ENCODE data around the gene LAIR2.

LAIR2 gene, protein sequence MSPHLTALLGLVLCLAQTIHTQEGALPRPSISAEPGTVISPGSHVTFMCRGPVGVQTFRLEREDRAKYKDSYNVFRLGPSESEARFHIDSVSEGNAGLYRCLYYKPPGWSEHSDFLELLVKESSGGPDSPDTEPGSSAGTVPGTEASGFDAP

DNA sequence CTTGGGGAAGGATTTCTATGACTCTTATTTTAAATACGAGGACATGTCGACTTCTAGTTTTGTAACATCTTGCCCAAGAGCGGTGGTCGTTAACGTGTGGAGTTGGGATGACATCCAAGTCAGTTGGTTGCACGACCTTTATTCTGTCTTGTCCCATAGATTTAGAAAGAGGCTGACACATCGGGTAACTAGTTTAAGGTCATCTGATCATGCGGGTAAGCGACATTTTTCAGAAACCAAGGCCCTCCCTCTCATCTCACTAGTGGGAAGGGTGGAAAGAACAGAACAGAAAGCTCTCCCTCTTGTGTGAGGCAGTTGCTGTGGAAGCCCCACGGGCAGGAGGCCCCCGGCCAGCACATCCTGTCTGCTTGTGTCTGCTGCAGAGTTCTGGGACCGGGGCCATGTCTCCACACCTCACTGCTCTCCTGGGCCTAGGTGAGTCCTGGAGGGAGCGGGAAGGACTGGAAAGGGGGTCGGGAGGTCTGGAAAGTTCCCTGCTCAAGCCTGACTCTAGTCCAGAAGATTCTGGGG lies at the start of gene LAIR2:
Gene LAIR2 (plus strand): TSS at position 314 of the 531 bp plus-strand sequence. CDS start 88 bp downstream, at position 402.
- no peak for DNase-seq

DNA sequence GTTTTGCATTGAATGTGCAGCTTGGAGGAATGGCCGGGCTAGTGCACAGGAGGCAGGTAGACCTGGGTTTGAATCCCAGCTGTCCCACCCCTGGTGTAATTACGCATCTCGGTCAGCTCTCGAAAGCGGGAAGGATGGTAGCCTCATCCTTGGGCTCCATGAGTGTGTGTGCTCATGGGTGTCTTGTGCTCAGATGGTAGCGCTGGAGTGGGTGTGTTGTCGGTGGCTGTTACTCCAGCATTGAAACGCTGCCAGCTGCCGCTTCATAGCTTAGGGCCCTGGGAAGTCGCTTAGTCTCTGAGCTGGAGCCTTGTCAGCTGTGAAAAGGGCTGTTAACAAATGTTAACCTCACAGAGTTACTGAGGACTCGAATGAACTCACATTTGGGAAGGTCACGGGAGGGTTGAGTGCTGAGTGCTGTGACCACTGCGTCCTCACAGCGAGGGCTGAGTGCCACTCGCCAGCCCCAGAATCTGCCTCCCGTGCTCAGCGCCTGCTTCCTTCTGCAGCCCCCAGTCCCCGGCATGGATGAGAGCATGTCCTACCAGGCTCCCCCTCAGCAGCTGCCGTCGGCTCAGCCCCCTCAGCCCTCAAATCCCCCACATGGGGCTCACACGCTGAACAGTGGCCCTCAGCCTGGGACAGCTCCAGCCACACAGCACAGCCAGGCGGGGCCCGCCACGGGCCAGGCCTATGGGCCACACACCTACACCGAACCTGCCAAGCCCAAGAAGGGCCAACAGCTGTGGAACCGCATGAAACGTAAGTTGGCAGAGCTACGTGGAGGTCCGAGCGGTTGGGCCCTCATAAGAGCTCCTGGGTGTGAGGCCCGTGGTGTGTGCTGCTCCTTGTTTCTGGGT lies 48.5 kb upstream of the LAIR2 start:
- DNase-seq = no peak

DNA sequence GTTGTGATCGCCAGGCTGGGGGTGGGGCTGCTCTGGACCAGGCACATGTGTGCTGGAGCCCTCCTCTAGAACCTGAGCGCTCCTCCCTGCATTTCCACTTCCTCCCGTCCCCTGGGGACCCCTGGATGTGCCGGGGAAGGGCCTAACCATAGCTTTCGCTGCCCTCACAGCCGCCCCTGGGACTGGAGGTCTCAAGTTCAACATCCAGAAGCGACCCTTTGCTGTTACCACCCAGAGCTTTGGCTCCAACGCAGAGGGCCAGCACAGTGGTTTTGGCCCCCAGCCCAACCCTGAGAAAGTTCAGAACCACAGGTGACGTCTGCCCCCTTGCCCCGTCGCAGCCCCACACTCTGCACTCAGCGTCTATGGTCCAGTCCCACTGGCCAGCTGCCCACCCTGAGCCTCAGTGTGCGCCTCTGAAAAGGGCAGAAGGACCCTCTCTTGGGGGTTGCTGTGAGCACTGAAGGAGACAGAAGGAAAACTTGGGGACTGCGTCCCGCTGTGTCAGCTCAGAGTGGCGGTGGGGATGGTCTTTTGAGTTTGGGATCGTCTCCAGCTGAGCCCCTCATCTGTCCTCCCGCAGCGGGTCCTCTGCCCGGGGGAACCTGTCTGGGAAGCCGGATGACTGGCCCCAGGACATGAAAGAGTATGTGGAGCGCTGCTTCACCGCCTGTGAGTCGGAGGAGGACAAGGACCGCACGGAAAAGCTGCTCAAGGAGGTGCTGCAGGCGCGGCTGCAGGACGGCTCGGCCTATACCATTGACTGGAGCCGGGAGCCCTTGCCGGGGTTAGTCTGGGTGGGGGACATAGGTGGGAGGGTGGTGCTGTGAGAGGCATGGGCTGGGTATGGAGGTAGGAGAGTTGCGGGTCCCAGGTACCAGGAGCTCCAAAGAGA lies 47.6 kb upstream of the LAIR2 start:
- DNase-seq = no peak

DNA sequence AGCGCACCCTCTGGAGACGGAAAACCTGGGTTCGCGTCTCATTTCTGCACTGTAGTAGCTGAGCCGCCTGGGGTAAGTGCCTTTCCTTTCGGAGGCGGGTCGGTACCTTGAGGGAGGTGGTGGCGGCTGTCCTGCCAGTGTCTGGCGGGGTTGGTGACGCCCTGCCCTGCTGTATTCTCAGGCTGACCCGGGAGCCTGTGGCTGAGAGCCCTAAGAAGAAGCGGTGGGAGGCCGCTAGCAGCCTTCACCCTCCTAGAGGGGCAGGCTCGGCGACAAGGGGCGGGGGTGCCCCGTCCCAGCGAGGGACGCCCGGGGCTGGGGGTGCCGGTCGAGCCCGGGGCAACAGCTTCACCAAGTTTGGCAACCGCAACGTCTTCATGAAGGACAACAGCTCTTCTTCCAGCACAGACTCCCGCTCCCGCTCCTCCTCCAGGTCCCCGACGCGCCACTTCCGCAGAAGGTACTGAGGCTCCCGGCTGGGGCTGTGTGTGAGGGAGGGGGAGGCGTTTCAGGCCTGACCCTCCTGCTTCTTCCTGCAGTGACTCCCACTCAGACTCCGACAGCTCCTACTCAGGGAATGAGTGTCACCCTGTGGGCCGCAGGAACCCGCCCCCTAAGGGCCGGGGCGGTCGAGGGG lies 46.7 kb upstream of the LAIR2 start:
- no peak for DNase-seq

DNA sequence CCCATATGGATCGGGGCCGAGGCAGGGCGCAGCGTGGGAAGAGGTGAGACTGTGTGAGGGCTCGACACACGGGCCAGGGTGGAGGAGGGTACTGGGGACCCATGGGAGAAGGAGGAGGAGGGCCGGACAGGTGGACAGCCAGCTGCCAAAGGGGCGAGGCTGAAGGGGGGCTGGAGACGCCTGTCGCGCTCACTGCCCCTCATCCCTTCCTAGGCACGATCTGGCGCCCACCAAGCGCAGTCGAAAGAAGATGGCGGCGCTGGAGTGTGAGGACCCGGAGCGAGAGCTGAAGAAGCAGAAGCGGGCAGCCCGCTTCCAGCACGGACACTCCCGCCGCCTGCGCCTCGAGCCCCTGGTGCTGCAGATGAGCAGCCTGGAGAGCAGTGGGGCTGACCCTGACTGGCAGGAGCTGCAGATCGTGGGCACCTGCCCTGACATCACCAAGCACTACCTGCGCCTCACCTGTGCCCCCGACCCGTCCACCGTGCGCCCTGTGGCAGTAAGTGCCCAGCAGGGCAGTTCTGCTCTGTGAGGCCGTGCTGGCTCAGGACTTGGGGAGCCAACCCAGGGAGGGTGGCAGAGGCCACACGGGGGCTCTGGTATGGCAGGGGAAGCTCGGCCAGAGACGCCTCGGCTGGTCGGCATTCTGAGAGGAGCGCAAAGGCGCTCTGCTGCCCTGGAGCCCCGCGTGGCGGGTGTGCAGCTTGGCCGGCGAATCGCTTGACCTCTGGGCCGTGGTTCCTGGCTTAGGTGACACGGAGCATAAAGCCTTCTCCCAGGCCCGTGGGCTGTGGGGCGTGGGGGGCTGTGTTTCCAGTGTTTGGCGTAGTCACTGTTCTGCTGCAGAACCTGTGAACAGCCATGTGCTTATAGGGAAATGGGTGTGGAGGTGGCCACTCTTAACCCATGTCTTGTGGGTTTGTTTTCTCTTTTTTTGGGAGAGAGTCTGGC lies 45.9 kb upstream of the LAIR2 start:
- no peak for DNase-seq

DNA sequence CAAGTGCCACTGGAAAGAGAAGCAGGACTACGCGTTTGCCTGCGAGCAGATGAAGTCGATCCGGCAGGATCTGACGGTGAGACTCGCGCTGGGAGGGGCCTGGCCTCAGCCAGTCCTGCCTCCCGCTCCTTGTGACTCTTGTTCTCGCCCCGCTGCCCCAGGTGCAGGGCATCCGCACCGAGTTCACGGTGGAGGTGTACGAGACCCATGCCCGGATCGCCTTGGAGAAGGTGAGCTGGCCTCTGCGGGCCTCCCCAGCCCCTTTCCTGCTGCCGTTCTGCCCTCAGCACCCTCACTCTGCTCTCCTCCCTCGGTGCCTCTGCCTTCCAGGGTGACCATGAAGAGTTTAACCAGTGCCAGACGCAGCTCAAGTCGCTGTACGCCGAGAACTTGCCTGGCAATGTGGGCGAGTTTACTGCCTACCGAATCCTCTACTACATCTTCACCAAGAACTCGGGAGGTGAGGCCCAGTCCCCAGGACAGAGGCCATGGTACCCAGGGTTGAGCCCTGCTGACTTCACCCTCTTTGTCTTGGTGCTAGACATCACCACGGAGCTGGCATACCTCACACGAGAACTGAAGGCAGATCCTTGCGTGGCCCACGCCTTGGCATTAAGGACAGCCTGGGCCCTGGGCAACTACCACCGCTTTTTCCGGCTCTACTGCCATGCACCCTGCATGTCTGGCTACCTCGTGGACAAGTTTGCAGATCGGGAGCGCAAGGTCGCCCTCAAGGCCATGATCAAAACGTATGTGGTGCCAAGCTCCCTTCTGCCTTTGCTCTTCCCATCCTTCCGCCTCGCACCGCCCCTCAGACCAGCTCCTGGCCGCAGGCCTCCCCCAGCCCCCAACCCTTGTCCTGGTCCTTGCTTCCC lies 44.6 kb upstream of the LAIR2 start:
- DNase-seq = no peak

DNA sequence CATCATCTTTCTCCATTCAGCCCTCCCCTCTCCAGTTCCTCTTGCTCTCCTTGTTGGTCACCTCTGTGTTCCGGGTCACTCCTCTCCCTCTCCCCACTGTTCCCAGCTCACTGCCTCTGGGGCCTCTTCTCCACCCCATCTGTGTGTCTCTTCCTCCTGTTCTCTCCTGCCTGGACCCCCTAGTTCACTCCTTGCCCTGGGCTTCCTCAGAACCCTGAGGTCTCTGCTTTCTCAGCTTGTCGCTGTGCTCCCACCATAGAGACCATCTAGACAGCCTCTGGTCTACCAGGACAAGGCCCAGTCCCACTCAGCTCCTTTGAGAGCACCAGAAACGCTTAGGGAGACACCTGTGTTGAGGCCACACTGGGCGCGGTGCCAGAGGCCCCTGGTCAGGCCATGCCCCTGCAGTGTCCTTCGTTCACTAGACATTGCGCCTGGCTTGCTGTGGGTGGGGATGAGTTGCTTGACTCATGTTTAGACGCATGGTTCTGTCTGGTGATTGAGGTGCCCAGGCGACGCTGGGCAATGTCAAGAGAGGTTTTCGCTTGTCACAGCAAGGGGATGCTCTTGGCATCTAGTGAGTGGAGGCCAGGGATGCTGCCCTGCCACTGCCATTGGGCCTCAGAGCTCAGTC lies 43.9 kb upstream of the LAIR2 start:
- DNase-seq = no peak

DNA sequence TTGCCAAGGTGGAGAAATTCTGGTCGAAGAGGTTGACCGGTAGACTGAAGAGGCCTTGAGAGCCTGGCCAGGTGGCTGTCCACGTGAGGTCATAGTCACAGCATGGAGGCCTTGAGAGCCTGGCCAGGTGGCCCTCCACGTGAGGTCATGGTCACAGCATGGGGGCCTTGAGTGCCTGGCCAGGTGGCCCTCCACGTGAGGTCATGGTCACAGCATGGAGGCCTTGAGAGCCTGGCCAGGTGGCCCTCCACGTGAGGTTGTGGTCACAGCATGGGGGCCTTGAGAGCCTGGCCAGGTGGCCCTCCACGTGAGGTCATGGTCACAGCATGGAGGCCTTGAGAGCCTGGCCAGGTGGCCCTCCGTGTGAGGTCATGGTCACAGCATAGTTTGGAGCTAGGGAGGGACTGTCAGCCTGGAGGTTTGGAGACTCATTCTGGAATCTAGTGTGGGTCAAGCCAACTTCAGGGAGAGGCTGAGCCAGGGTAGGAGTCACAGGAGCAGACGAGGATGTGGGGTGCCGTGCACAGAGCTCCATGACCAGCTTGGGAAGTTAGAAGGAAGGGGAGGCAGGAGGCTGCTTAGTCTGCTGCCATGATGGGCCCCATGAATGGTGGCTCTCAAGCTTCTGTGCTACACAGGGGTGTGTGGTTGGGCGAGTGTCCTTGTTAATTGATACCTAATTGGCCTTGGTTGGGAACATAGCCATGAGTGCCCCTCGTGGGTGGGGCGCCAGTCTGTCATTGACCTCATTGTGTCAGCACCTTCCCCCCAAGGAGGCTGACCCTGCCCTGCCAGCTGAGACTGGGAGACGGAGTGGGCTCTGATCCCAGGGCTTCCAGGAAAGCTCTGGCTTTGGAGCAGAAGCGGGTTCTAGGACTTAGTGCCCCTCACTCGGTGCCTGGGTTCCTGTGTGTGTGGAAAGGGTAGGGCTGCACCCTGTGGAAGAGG lies 43.1 kb upstream of the LAIR2 start:
- no peak for DNase-seq

DNA sequence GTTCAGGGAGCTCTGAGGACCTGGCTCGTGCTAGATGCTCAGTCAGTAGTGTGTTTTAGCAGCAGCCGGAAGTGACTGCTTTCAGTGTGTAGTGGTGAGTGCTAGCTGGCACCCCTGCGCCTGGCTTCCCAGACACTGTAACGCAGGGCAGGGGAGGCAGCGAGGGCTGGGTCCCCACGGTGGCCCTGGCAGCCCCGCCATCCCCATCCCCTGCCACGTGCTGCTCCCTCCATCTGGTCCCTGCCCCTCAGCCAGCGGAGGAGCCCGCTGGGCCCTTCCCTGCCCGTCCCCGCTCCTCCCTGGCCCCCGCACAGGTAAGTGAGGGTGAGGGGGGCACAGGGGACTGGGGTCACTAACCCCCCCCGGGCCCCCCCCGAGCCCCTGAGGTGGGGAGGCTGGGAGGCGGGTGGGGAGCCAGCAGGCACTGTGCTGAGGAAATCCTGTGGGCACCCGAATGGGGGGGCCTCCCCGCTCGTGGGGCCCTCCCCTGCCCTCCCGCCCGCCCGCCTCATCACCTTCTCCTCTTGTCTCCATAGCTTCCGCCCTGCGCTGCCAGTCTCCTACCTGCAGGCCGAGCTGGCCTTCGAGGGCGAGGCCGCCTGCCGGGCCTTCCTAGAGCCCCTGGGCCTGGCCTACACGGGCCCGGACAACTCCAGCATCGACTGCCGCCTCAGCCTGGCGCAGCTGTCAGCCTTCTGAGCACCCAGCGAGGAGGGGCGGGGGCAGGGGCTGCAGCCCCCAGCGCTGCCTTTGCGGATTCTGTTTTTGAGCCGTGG lies 42.2 kb upstream of the LAIR2 start:
- no peak for DNase-seq

DNA sequence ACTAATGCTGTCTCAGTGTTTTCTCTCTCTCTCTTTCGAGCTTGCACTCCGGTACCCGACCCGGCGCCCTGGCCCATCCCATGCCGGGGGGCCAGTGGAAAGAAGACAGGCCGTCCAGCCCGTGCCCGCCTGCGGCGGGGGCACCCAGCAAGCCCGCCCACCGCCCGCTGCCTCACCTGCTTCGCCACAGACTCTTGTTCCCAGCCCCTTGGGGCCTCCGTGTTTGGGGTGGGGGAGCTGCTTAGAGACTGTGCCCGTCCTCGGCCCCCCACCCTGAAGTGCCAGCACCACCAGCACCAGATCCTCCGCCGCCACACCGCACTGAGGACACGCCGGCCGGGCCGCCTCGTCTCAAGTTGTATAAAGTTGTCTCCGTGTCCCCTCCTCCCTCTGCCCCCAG lies 41.4 kb upstream of the LAIR2 start:
- no peak for DNase-seq

DNA sequence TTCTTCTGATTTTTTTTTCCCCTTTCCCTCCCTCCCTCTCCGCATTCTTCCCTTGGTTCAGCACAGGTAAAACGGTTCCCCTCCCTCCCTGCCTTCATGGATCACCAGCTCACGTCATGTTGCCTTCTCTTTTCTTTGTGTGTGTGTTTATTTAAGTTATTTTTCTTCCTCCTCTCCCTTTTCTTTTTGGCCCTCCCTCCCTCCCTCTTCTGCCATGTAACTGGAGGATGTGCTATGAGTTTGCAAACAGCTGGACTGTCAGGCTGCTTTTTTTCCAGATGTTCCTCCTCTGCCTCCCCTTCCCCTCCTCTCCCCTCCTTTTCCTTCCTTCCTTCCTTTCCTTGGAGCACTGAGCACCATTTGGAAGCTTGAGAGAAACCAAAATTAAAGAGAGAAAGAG lies 41.0 kb upstream of the LAIR2 start:
- no peak for DNase-seq

DNA sequence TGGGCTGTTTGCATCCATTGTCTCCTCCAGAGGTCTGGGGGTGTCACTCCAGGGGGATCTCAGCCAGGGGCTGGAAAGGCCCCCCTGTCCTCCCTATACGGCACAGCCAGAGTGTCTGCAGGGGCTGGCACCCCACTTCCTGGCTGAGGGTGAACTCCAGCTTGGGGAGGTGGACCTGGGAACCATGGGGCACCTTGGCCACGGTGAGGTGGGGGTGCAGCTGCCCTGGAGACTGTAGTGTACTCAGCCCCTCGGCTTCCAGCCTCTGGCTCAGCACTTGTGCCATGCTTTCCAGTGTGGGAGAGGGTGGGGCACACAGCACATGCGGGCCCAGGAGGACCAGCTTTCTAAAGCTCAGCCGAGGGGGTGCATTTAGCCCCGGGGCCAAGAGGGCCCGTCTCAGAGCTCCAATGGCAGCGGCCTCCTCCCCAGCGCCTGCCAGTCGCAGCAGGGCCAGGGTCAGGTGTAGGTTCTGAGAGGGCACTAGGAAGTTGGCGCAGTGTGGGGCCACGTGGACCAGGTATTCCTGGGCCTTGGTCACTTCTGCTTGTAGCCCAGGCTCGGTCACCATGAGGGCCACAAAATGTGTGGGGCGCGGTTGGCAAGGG lies 40.5 kb upstream of the LAIR2 start:
- DNase-seq = peak; percentile 63

DNA sequence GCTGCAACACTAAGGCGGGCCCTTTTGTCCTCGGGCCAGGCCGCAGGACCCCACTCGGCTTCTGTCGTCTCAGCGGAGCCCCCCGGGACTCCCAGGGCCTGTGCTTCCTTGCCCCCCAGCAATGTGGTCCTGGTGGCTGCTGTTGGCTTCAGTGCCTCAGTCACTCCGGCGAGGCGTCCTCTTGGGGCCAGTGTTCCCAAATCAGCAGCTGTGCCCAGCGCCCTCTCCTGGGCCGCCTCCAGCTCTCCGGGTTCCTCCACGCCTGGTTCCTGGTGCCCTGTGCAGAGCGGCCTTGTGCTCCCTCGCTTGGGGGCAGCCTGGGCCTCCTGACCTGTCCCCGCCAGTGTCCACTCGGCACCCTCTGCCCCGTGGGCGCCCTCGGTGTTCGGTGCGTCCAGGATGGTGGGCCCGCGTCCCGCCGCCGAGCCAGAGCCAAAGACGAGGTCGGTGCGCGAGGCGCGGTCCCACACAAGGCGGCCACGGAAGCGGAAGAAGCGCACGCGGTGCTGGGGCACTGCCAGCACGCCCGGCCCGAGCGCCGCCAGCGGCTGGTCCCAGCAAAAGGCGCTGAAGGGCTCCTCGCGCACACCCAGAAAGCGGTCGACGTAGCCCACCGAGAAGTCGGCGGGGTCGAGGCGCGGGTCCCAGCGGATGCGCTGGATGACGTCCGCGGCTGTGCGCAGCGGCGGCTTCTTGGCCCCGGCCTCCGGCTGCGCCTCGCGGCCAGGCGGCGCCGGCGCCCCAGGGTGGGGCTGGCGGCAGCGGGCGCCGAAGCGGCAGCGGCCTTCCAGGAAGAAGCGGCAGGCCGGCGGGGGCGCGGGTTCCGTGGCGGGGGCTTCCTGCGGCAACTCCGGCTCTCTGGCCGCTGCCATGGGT lies 39.7 kb upstream of the LAIR2 start:
- DNase-seq = peak; percentile 88

DNA sequence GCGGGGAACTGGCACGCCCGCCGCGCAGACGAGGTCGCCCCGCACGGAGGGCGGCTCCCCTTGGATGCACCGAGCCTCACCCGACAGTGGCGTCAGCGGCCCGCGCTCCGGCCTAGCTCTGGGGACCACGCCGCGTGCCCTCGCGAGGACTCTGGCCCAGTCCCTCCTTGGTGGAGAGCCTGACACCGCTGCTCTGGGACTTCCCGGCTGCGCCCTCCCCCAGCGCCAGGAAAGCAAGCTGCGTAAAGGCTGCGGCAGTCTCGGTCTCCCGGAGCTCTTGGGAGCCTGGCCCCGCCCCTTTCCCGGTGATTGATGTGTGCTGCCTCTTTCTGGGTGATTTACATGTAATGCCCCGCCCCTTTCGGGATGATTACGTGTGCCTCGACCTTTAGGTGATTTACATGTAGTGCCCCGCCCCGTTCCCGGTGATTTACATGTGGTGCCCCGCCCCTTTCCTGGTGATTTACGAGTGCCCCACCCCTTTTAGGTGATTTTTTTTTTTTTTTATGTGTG lies 39.0 kb upstream of the LAIR2 start, which contains the start of gene LENG9:
Gene LENG9 (minus strand): TSS at position 248 of the 513 bp plus-strand sequence. CDS start 252 bp downstream, outside the sequence.
- DNase-seq = peak; percentile 97

DNA sequence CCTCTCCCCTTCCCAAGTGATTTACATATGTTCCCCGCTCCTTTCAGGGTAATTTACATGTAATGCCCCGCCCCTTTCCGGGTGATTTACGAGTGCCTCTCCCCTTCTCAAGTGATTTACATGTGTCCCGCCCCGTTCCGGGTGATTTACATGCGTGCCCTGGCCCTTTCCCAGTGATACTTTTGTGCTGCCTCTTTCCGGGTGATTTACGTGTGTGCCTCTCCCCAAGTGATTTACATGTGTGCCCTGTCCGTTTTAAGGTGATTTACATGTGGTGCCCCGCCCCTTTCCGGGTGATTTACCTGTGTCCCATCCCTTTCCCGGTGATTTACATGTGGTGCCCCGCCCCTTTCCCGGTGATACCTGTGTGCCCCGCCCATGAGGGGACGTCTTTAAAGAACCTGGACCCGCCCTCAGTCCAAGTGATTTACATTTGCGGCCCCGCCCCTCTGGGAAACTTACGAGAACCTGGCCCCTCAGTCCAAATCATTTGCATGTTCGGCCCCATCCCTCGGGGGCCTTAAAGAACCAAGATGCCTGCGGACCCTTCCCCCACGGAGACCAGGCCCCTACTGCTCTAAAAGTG lies 38.5 kb upstream of the LAIR2 start:
- DNase-seq = peak; percentile 94

Measured in activated effector memory CD4-positive, alpha-beta T cell treated with anti-CD3 and anti-CD28 coated beads, Interleukin-2, amount 50 U/mL, for 16 hours (primary cell).